GM12878 (cell line): ENCODE data around the gene NKAIN2. TPM values are rescaled to one million over a fixed set of nuclear protein-coding genes. Genes with fewer than 3 reads are reported as not detected.

Experiments used
- ATAC-seq: fragments of 200-7000 bp; cut with Tn5 transposase; 3 replicates; pipeline ENCODE4 v1.9.1; 2020; ENCODE audit warnings: mild to moderate bottlenecking, moderate library complexity
- BruUV-seq: library from RNA; stranded (reverse); fragments of 400-500 nt; replicated peaks from 2 replicates; lab custom pipeline; 2021; lab: Mats Ljungman, UMichigan
- CTCF ChIA-PET: fragments of 300-600 bp; sonication (Branson Sonifier 250); formaldehyde crosslinking; extraction: SDS; loops from one replicate; lab custom pipeline; 2021; ENCODE audit warnings: inconsistent platforms; lab: Yijun Ruan, JAX
- POLR2A ChIA-PET: fragments of 350-600 bp; formaldehyde crosslinking; extraction: SDS; loops from one replicate; lab custom pipeline; 2021; ENCODE audit warnings: inconsistent platforms; lab: Charles Lee
- RAD21 ChIA-PET: fragments of 300-600 bp; sonication (Branson Sonifier 250); formaldehyde crosslinking; loops from one replicate; lab custom pipeline; 2023; ENCODE audit warnings: antibody characterized with exemption; ENCODE audit not compliant: unreplicated experiment; lab: Charles Lee
- SMC1A ChIA-PET: fragments of 300-600 bp; sonication (Branson Sonifier 250); formaldehyde crosslinking; loops from one replicate; lab custom pipeline; 2023; ENCODE audit not compliant: unreplicated experiment, uncharacterized antibody; lab: Charles Lee
- DNase-seq: peaks from one replicate; pipeline ENCODE4 v3.0.0-alpha.2; 2011; ENCODE audit warnings: low read depth, low spot score
- FAIRE-seq: peaks from 3 replicates; lab custom pipeline; 2011; peaks lifted over from hg19 to GRCh38; lab: Jason Lieb, UNC
- H2AFZ ChIP-seq: 2 replicates; pipeline ENCODE4 v1.6.0; 2011; ENCODE audit warnings: low read depth, low read length, control low read depth; ENCODE audit not compliant: control insufficient read depth
- H3K27ac ChIP-seq: 2 replicates; pipeline ENCODE4 v1.5.1; 2011; ENCODE audit warnings: control low read depth; ENCODE audit not compliant: control insufficient read depth, insufficient read depth
- H3K27me3 ChIP-seq, 2 experiments: replicated peaks in 1 of 2; 2 replicates each; pipeline versions ENCODE4 v1.6.0 to v1.6.1; 2011; ENCODE audit warnings: low read length in 1 of 2; ENCODE audit not compliant: control insufficient read depth in 2 of 2, insufficient read depth in 2 of 2
- H3K36me3 ChIP-seq, 2 experiments: 2 replicates each; pipeline ENCODE4 v1.5.1; 2011; ENCODE audit warnings: low read length in 1 of 2; ENCODE audit not compliant: control insufficient read depth in 2 of 2, insufficient read depth in 2 of 2
- H3K4me1 ChIP-seq: 2 replicates; pipeline ENCODE4 v1.6.1; 2011; ENCODE audit warnings: mild to moderate bottlenecking, low read length, moderate library complexity, mixed read lengths; ENCODE audit not compliant: control insufficient read depth, insufficient read depth
- H3K4me2 ChIP-seq: 2 replicates; pipeline ENCODE4 v1.6.0; 2011; ENCODE audit warnings: control low read depth; ENCODE audit not compliant: control insufficient read depth, insufficient read depth
- H3K4me3 ChIP-seq: fragments of 200-600 bp; sonication (generic); 2 replicates; pipeline ENCODE4 v1.5.1; 2016
- H3K79me2 ChIP-seq: 2 replicates; pipeline ENCODE4 v1.6.0; 2011; ENCODE audit warnings: low read length; ENCODE audit not compliant: control insufficient read depth, insufficient read depth
- H3K9ac ChIP-seq: 2 replicates; pipeline ENCODE4 v1.8.0; 2011; ENCODE audit warnings: low read length, control low read depth, mixed read lengths; ENCODE audit not compliant: control insufficient read depth, insufficient read depth
- H3K9me3 ChIP-seq: replicated peaks from 3 replicates; pipeline ENCODE4 v1.5.1; 2011; ENCODE audit warnings: mild to moderate bottlenecking, low read length; ENCODE audit not compliant: control insufficient read depth, insufficient read depth
- H4K20me1 ChIP-seq: 2 replicates; pipeline ENCODE4 v1.6.0; 2011; ENCODE audit not compliant: control insufficient read depth, insufficient read depth
- ATF7 ChIP-seq: fragments of 450-650 bp; IDR thresholded peaks from 2 replicates; pipeline ENCODE4 v1.6.1; 2016; ENCODE audit warnings: low read depth, mild to moderate bottlenecking
- CBX5 ChIP-seq: sonication (generic); IDR thresholded peaks from 2 replicates; pipeline ENCODE4 v1.6.1; 2016; ENCODE audit warnings: low read depth, moderate library complexity, mild to moderate bottlenecking, inconsistent platforms
- CHD2 ChIP-seq: IDR thresholded peaks from 2 replicates; pipeline ENCODE4 v1.6.1; 2011; ENCODE audit warnings: low read depth, low read length, improper control_type of control experiment, borderline replicate concordance
- CTCF ChIP-seq, 3 experiments: IDR thresholded peaks in 2 of 3; conservative IDR thresholded peaks in 1 of 3; 2 replicates each; pipeline ENCODE4 v1.5.1; 2011; ENCODE audit warnings: low read depth in 3 of 3, low read length in 3 of 3, mild to moderate bottlenecking in 3 of 3, control low read depth in 2 of 3, moderate library complexity in 2 of 3, inconsistent platforms in 1 of 3, mixed read lengths in 1 of 3; ENCODE audit not compliant: control insufficient read depth in 2 of 3, insufficient read depth in 1 of 3; ENCODE audit errors: extremely low read depth in 1 of 3
- FOXM1 ChIP-seq: IDR thresholded peaks from 2 replicates; pipeline ENCODE4 v1.6.1; 2012; ENCODE audit warnings: low read depth, mild to moderate bottlenecking, inconsistent platforms, low read length, moderate library complexity
- MYC ChIP-seq: IDR thresholded peaks from 2 replicates; pipeline ENCODE4 v1.6.1; 2011; ENCODE audit warnings: mild to moderate bottlenecking, low read length, moderate library complexity, inconsistent platforms; ENCODE audit not compliant: insufficient read depth, insufficient replicate concordance, insufficient read length, severe bottlenecking
- NFYA ChIP-seq: IDR thresholded peaks from 2 replicates; pipeline ENCODE4 v1.6.1; 2011; ENCODE audit warnings: low read depth, mild to moderate bottlenecking, low read length, improper control_type of control experiment, borderline replicate concordance
- PAX8 ChIP-seq: fragments of 450-650 bp; IDR thresholded peaks from 2 replicates; pipeline ENCODE4 v1.6.1; 2017; ENCODE audit warnings: mild to moderate bottlenecking, moderate library complexity
- POLR2A ChIP-seq: IDR thresholded peaks from 2 replicates; pipeline ENCODE4 v1.6.1; 2011; ENCODE audit warnings: low read depth, mild to moderate bottlenecking, low read length
- RAD51 ChIP-seq: fragments of 450-650 bp; IDR thresholded peaks from 2 replicates; pipeline ENCODE4 v1.6.1; 2016; ENCODE audit warnings: moderate library complexity, mild to moderate bottlenecking, inconsistent platforms
- REST ChIP-seq: IDR thresholded peaks from 2 replicates; pipeline ENCODE4 v1.6.1; 2012; ENCODE audit warnings: mild to moderate bottlenecking, low read depth, low read length
- SMAD1 ChIP-seq: fragments of 450-650 bp; IDR thresholded peaks from 2 replicates; pipeline ENCODE4 v1.6.1; 2018; ENCODE audit warnings: mild to moderate bottlenecking, low read depth; ENCODE audit not compliant: partially characterized antibody
- SREBF1 ChIP-seq: IDR thresholded peaks from 2 replicates; pipeline ENCODE4 v1.6.1; 2012; ENCODE audit warnings: mild to moderate bottlenecking, low read length
- ZBTB11 ChIP-seq: fragments of 450-650 bp; formaldehyde crosslinking; IDR thresholded peaks from 2 replicates; pipeline ENCODE4 v1.5.0; 2022; ENCODE audit warnings: mild to moderate bottlenecking, missing genetic modification characterization
- ZZZ3 ChIP-seq: IDR thresholded peaks from 2 replicates; pipeline ENCODE4 v1.6.1; 2011; ENCODE audit warnings: low read depth; ENCODE audit not compliant: control insufficient read depth, insufficient read length
- WGBS: methylation state at CpG from one replicate; pipeline ENCODE4 v1.1.6; 2016; ENCODE audit warnings: low lambda C conversion rate; ENCODE audit not compliant: insufficient replicate concordance, insufficient coverage; ENCODE audit errors: missing lambda C conversion rate; 5-methylcytosine and 5-hydroxymethylcytosine counted together
- in situ Hi-C: fragments of 300-500 bp; cut with MboI; formaldehyde crosslinking; loops from 9 replicates; pipeline ENCODE4 v1.14.3; 2018; ENCODE audit warnings: mixed read lengths
- intact Hi-C: fragments of 100-400 bp; cut with micrococcal nuclease; formaldehyde crosslinking; loops from one replicate; pipeline ENCODE4 v1.14.2; 2022; ENCODE audit not compliant: unreplicated experiment
- polyA plus RNA-seq, 11 experiments: library from polyadenylated mRNA; depleted of rRNA in 4 of 11; unstranded in 6 of 11; stranded (reverse) in 5 of 11; fragments of >200 nt; fragmentation: Nextera tagmentation in 4 of 11; fragmentation: Illumina TruSeq in 1 of 11; extraction: Ambion mirVana in 4 of 11; extraction: Trizol in 1 of 11; gene quantifications; 1 replicate in 1 of 11; 2 replicates in 10 of 11; pipeline versions ENCODE4 v1.2.1 to v1.2.3, GENCODE V29; 2011 to 2016; ENCODE audit warnings: inconsistent platforms in 2 of 11, missing spikeins in 2 of 11, low read depth in 1 of 11
- total RNA-seq, 4 experiments: library from RNA; depleted of rRNA in 3 of 4; stranded (reverse); fragments of >200 nt in 3 of 4; fragmentation: Illumina TruSeq in 1 of 4; extraction: Trizol in 1 of 4; gene quantifications; 2 replicates each; pipeline versions ENCODE4 v1.2.1 to v1.2.3, GENCODE V29; 2013 to 2021

Gene NKAIN2
- total and polyA plus RNA-seq, 10 of the 15 experiments (the other 5 are each of a cell fraction or from before 2014, with no cell fraction given) = not detected

GRCh38 chr6:124622351-124622750 lies 818.7 kb downstream of the NKAIN2 start:
- in situ Hi-C loops = no loop called here
- POLR2A ChIA-PET = no interaction called here
- no TSS peak for BruUV-seq
- no peak for TF ChIP-seq POLR2A
- no peak for TF ChIP-seq ATF7
- no peak for TF ChIP-seq REST
- TF ChIP-seq CTCF (IDR thresholded peaks at IDR 0.05 in 2 of 3, conservative IDR thresholded peaks at IDR 0.05 in 1 of 3; ENCODE audit: control insufficient read depth in 2 of 3, extremely low read depth in 1 of 3, insufficient read depth in 1 of 3, low read depth in 3 of 3, low read length in 3 of 3) = no peak
- no peak for TF ChIP-seq CBX5
- TF ChIP-seq CHD2 = no peak
- TF ChIP-seq RAD51 = no peak
- TF ChIP-seq SREBF1 = no peak
- TF ChIP-seq SMAD1 = no peak
- no peak for TF ChIP-seq NFYA
- no peak for TF ChIP-seq ZZZ3
- no peak for TF ChIP-seq PAX8
- TF ChIP-seq MYC = no peak
- TF ChIP-seq ZBTB11 (CRISPR knock-in tag) = no peak
- no peak for TF ChIP-seq FOXM1

More at GRCh38 chr6:124622351-124622750, 818.7 kb downstream of the NKAIN2 start:
- H3K9ac ChIP-seq = no peak overlapping the region
- H3K36me3 ChIP-seq = no peaks in the 10 kb centered on the region
- no peaks in the 10 kb centered on the region for H4K20me1 ChIP-seq
- H3K4me3 ChIP-seq = no peak overlapping the region
- H3K79me2 ChIP-seq = no peaks in the 10 kb centered on the region
- no peak overlapping the region for H2AFZ ChIP-seq
- FAIRE-seq = no peak
- CTCF ChIA-PET = no interaction called here
- ATAC-seq = no peak
- SMC1A ChIA-PET = no interaction called here
- intact Hi-C loops = no loop called here
- H3K9me3 ChIP-seq = no peaks in the 10 kb centered on the region
- 3% methylated on average over 5 of the region's 5 CpGs for WGBS
- H3K27me3 ChIP-seq = no peaks in the 10 kb centered on the region
- DNase-seq = no peak
- no peak overlapping the region for H3K4me2 ChIP-seq
- RAD21 ChIA-PET = no interaction called here
- H3K4me1 ChIP-seq = no peaks in the 10 kb centered on the region
- no peak overlapping the region for H3K27ac ChIP-seq
